Epithelial cell of prostate (primary cell): ENCODE results near the gene KIZ.
A peak's percentile ranks its signal among the peaks of the same experiment; 100 is the strongest.

Experiments
- DNase-seq: peaks from one replicate; pipeline ENCODE4 v3.0.0-alpha.2; 2011; ENCODE audit warnings: low read depth, low spot score
- H3K27ac ChIP-seq: fragments of 450-650 bp; 2 replicates; pipeline ENCODE4 v1.5.1; 2017; ENCODE audit warnings: mild to moderate bottlenecking

The KIZ gene

GRCh38 chr20:21125849-21126580 lies at the start of gene KIZ:
TSS of gene KIZ (plus strand) at chr20:21126082. CDS start at chr20:21126116, 34 bp downstream.
- H3K27ac ChIP-seq = peak within 1 kb of the TSS; percentile 6
- peak; percentile 66 for DNase-seq

DNA sequence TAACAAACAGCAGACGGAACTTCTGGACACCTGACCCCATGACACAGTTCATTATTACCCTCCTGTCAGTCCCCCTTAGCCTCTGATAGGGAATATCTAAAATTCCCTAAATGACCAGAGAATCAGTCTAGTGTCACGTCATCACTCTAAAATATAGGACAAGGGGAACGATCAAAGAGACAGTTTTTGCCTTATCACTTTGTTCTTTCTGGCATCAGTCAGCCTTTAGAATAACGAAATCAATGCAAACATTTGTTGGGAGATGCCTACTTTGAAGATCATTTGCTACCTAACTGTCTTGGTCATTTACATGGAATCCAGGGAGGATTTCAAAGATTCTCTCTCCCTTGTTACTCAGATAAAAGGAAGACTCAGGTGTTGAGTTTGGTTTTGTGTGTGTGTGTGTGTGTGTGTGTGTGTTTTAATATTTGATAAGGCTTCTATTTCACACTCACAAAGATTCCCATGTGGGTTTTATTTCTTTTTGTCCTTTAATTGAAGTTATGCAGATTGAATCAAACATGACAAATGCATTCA lies 48.0 kb upstream of the KIZ start:
- no peak for DNase-seq
- H3K27ac ChIP-seq = no peak overlapping the region

GRCh38 chr20:21082584-21082983 lies 43.3 kb upstream of the KIZ start:
- no peak overlapping the region for H3K27ac ChIP-seq
- DNase-seq = no peak

DNA sequence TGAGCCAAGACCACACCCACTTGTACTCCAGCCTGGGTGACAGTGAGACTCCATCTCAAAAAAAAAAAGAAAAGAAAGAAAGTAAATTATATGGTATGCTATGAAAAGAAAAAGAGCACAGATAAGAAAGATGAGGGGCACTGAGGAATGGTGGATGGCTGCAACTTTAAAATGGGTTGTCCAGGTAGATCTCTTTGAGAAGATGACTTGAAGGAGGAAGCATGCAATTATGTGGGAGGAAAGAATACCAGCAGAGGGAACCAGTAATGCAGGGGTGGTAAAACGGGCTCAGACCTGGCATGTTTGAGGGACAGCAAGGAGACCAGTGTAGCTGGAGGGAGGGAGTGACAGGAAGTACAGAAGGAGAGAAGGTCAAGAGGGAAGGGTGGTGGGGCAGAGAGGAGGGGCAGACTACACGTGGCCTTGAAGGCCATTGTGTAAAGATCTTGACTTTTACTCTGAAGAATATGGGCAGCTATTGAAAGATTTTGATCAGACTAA lies 42.0 kb upstream of the KIZ start:
- no peak for DNase-seq
- H3K27ac ChIP-seq = no peak overlapping the region

DNA sequence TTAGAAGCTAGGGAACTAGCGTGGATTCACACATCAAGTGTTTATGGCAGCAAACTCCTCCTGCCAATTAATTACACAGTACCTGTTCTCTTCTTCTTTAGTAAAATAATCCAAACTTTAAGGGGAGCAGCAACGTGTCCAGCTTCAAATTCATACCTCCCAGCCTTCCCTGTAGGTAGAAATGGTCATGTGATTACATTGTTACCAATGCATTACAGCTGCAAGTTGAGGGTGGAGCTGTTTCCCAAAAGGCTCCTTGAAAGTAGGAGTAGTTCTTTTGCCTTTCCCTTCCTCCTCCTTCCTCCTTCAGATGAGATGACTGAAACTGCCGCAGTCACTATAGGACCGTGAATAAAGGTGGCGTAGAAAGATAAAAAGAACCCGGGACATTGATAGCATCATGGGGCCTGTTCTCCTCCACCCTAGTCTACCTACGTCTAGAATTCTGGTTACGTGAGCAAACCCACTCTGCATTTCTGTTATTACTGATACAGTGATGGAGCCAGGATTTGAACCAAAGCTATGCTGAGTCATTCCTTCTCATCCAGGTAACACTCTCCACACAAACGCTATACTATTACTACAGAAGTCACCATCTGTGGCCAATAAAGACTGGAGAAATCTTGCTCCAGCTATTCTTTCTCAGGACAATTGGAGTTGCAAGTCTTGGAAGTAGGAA lies 37.9 kb upstream of the KIZ start:
- no peak overlapping the region for H3K27ac ChIP-seq
- DNase-seq = no peak

DNA sequence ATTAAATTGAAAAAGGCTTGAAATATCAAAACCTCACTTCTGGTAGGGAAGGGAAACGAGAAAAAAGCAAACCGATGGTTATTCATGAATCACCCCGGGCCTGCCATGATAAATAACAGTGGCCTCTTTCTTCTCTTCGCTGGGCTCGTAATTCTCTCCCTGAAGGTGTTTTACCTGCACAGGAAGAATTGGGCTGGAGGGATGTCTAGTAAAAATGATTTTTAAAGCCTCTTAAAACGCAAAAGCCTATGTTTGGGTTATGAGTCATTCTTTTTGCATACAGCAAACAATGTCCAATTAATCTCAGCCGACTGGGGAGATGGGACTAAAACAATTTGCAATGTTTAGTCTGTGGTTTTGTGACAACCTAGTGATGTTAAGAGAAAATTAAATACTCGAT lies 36.5 kb upstream of the KIZ start:
- H3K27ac ChIP-seq = no peak overlapping the region
- no peak for DNase-seq

- H3K27ac ChIP-seq = no peak overlapping the region
- no peak for DNase-seq
These were observed 35.7 kb upstream of the KIZ start for GRCh38 chr20:21090111-21090618.

GRCh38 chr20:21090721-21091120 lies 35.2 kb upstream of the KIZ start:
- DNase-seq = no peak
- H3K27ac ChIP-seq = no peak overlapping the region

DNA sequence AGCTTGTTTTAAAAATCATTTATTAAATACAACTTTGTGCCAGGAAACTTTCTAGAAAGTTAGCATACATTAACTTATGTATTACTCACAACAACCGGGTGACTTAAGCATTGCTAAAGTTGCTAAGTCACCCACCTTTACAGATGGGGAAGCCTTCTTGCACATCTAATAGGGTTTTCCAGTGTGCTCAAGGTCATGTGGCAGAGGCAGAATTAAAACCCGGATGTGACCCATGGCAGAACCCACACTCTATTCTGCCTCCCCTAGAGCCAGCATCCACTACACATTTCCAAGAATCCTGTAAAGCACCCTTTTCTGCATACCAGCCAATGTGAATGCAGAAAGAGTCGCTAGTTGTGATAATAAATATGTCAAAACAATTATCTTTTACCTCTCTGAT lies 33.1 kb upstream of the KIZ start:
- DNase-seq = no peak
- H3K27ac ChIP-seq = no peak overlapping the region

DNA sequence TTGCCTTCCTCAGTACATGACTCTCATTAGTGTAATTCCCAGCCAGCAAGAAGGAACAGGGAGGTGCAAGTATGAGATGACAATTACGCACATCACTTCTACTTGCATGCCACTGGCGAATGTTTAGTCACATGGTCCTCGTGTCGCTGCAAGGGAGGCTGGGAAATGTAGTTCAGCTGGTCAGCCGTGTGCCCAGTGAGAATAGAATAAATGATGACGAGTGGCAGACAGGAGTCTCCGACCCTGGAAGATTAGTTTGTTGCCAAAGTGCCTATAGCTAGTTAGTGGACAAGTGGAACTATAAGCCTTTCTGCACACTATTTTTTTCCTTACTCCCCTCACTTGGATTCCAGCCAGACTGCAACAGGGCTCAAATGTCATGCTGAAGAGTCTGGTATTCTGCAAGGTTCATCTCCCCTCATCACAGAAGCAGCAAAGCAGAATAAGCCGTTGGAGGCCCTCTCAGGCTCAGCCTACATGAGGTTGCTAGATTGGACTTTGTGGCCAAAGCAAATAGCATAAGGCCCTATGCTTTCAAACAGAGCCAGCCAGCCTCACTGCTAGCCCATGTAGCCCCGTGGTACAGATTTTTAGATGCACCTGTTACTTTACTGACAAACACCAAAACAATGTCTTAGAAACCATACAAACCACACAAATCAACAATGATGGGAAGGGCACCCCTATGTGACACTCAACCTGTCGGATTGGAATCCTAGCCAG lies 29.4 kb upstream of the KIZ start:
- DNase-seq = no peak
- no peak overlapping the region for H3K27ac ChIP-seq

GRCh38 chr20:21099751-21100577 lies 25.9 kb upstream of the KIZ start:
- DNase-seq = no peak
- no peak overlapping the region for H3K27ac ChIP-seq

- H3K27ac ChIP-seq = no peak overlapping the region
- DNase-seq = no peak
These were observed 25.1 kb upstream of the KIZ start for GRCh38 chr20:21100578-21101452.

DNA sequence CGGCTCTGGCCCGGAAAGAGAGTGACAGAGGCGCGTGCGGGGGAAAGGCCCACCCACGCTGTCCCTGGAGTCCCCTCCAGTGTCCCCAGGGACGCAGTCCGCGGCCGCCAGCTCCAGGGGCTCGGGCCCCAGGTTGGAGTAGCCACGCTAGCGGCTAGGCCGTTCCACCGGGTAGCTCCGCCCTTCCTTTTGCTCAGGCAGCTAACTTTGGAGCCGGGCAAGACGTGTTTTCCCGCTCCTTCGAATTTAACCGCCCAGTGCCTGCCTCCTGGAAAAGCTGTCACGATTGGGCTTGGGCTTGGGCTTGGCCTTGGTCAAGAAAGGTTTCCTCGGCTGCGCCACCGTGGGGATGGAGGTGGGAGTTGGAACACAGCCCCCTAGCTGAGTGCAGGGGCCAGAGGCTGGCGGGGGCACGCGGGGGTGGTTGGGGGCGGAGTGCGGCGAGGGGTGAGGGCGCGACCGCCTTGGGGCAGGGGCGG lies 24.4 kb upstream of the KIZ start:
- DNase-seq = no peak
- no peak overlapping the region for H3K27ac ChIP-seq

GRCh38 chr20:21101932-21102575 lies 23.8 kb upstream of the KIZ start:
- no peak for DNase-seq

DNA sequence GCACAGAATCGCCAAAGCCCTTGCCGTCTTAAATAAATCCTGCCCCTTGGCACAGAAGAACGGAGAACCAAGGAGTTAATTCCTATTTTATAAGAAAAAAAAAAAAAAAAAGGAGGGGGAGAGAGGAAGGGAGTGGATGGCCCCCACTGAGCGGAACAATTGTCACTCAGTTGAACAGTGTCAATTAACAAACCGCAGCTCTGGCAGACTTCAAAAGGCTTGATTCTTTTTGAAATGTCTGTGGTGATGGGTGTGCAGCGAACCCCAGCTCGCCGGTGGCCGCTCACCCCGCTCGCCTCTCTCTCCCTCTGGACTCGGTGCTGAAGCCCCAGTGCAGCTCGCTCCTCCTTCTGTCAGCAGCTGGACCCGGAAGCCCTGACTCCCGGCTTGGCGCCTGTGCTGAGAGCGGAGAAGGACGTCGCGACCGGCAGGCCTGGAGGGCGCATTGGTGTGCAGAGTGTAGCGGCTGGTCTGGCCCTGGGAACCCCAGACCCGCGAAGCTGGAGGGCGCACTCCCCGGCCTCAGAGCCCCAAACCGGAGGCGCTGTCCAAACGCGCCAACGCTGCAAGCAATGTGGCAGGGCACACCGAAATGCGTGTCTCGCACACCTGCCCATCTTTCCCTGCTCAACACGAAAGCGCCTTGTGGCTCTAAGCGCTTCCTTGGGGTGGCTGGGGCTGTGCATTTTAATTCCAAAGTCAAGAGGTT lies 23.1 kb upstream of the KIZ start:
- DNase-seq = no peak
- no peak overlapping the region for H3K27ac ChIP-seq

More at GRCh38 chr20:21101932-21102575, 23.8 kb upstream of the KIZ start:
- no peak overlapping the region for H3K27ac ChIP-seq

DNA sequence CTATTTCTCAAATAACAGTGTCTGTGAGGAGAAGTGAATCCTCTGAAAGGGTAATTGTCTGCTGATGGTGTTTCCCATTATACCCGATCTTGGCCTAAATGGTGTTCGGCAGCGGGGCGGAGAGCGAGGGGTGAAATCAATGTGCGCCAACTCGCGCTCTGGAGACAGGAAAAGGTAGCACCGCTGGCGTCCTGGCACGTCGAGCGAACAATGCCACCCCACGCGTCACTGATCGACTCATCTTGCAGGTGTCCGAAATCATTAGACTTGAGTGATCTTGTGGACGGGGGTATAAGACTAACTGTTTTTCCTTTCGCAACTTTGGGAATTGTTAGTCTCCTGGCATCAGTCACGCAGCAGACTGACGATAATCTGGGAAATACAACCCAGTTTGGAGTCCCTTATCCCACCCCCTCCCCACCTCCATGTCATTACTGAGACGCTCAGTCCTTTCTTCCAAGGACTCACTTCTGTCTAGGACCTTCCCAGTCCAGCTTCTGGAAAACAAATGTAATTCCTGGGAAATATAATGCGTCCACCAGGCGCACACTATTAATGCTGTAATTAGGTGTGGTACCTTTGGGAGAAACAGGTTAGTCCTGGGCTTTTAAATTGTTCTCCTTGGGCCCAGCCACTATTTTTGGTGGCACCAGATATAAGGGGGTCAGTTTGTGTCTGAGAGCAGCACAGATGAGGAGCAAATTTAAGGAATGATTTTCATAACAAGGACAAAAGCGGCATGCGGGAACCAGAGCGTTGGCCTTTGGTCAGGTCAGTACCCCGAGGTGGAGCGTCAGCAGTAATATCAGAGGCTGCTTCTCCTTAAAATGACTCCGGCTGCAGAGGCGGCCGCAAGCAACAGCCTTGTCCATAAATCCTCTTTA lies 22.1 kb upstream of the KIZ start:
- DNase-seq = no peak
- no peak overlapping the region for H3K27ac ChIP-seq

- H3K27ac ChIP-seq = no peak overlapping the region
- no peak for DNase-seq
These were observed 21.5 kb upstream of the KIZ start for GRCh38 chr20:21104466-21104761.
